Stimulated activated naive B cell treated with anti-CD40 and anti-IgM and Interleukin-4, amounts not matched to agents 10 μg/mL and 1 μg/mL and 100 μg/mL, for 72 hours (primary cell): Measurements from ENCODE around the gene FGF10.

Source experiments
- ATAC-seq, 2 donors: fragments of 150-1000 bp; cut with Tn5 transposase; replicated peaks; 2 replicates each; pipeline ENCODE4 v1.10.0; 2021; ENCODE audit warnings: moderate library complexity in 1 of 2
- DNase-seq: peaks from one replicate; pipeline ENCODE4 v3.0.0; 2021
- H3K27ac Mint-ChIP-seq: one replicate; pipeline ENCODE4 v1.8.0; 2022; ENCODE audit warnings: mild to moderate bottlenecking, mixed read lengths
- H3K27me3 Mint-ChIP-seq, 2 donors: one replicate each; pipeline ENCODE4 v1.8.0; 2022; ENCODE audit warnings: mixed read lengths in 2 of 2
- H3K36me3 Mint-ChIP-seq, 2 donors: one replicate each; pipeline ENCODE4 v1.8.0; 2022; ENCODE audit warnings: mixed read lengths in 2 of 2, mild to moderate bottlenecking in 1 of 2
- H3K4me1 Mint-ChIP-seq, 2 donors: one replicate each; pipeline ENCODE4 v1.8.0; 2022; ENCODE audit warnings: mixed read lengths in 2 of 2, mild to moderate bottlenecking in 1 of 2
- H3K4me3 Mint-ChIP-seq, 2 donors: one replicate each; pipeline ENCODE4 v1.8.0; 2022; ENCODE audit warnings: mild to moderate bottlenecking in 2 of 2, mixed read lengths in 2 of 2, moderate library complexity in 1 of 2
- H3K9me3 Mint-ChIP-seq, 2 donors: one replicate each; pipeline ENCODE4 v1.8.0; 2022; ENCODE audit warnings: mixed read lengths in 2 of 2, mild to moderate bottlenecking in 1 of 2

FGF10 gene

DNA sequence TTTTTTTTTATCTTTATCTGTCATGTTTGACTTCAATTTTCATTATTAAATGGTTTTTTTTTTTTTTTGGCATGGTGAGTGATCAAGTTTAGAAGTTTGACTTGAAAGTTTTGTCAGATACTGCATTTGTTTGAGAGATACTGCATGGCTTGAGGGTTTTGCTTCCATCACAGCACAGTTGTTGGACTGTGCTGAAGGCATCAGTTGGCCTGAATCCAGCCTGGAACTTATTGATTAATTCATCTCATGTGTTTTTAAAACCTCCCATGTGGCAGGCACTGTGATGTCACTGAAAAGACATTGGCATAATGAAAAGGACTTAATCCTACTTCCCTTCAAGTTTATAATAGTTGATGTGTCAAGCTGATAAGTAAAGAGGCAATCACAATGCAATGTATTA, 128.4 kb downstream of the FGF10 start:
- no peaks in the 10 kb centered on the region for H3K27me3 Mint-ChIP-seq
- no peak overlapping the region for H3K4me3 Mint-ChIP-seq
- ATAC-seq (no peak), DNase-seq (no peak)
- H3K9me3 Mint-ChIP-seq = peaks cover 0 to 1% of the 10 kb centered on the region in 2 donors
- H3K27ac Mint-ChIP-seq = no peak overlapping the region
- H3K36me3 Mint-ChIP-seq = no peaks in the 10 kb centered on the region
- no peaks in the 10 kb centered on the region for H3K4me1 Mint-ChIP-seq

DNA sequence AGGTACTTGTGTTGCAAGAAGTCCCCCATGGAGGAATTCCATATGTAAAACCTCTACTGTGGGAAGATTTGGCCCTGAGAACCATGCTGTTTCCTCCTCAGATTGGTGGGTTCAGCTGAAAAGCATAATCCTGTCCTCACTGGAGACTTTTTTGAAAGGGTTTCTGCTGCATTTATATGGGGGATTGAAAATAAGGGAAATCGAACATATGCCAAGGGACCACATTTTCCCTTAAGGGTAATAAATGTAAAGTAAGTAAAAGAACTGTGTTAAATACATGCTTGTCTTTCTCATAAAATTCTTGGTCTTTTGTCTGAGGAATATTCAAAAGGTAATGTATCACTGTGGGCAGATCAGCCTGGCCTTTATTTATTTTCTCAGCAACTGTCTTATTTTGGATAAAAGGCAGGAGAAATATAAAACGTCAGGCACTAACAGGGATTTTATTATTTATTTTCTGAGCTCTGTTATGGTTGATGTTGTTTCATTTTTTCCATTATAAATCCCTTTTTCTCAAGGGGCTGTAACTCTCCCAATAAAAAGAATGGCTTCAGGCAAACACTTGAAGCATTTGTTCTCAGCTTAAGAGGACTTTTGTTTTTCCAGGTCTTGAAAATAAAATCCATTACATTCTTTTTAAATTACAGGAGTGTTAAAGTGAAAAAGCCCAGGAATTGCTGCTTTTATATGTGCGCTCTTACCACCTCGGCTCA, 131.4 kb downstream of the FGF10 start:
- no peak overlapping the region for H3K27ac Mint-ChIP-seq

GRCh38 chr5:44257221-44257620, 132.0 kb downstream of the FGF10 start:
- Mint-ChIP-seq H3K4me1 (no peaks in the 10 kb centered on the region), H3K36me3 (no peaks in the 10 kb centered on the region), H3K27me3 (no peaks in the 10 kb centered on the region), H3K27ac (no peak overlapping the region), H3K4me3 (no peak overlapping the region), H3K9me3 (peaks cover 0 to 1% of the 10 kb centered on the region in 2 donors)
- ATAC-seq = no peak
- no peak for DNase-seq

More for the DNA sequence above, 131.4 kb downstream of the FGF10 start:
- no peaks in the 10 kb centered on the region for H3K27me3 Mint-ChIP-seq
- no peak overlapping the region for H3K4me3 Mint-ChIP-seq
- no peaks in the 10 kb centered on the region for H3K36me3 Mint-ChIP-seq
- no peak for ATAC-seq
- no peak for DNase-seq
- H3K4me1 Mint-ChIP-seq = no peaks in the 10 kb centered on the region
- peaks cover 0 to 1% of the 10 kb centered on the region in 2 donors for H3K9me3 Mint-ChIP-seq
